Fibroblast of lung (primary cell): Measurements from ENCODE around the gene PPP1R3D. TPM values are rescaled to one million over a fixed set of nuclear protein-coding genes. Genes with fewer than 3 reads are reported as not detected.

Experiments used
- DNase-seq, 2 donors: peaks; one replicate each; pipeline versions ENCODE4 v3.0.0 to v3.0.0-alpha.2; 2010; ENCODE audit warnings: low read depth in 2 of 2
- H2AFZ ChIP-seq: 2 replicates; pipeline ENCODE4 v1.5.1; 2012; ENCODE audit warnings: low read length, control low read depth, inconsistent platforms
- H3K27ac ChIP-seq: 2 replicates; pipeline ENCODE4 v1.5.1; 2011; ENCODE audit warnings: low read length, control low read depth; ENCODE audit not compliant: insufficient read depth
- H3K27me3 ChIP-seq: 2 replicates; pipeline ENCODE4 v1.5.1; 2011; ENCODE audit warnings: mild to moderate bottlenecking, low read length; ENCODE audit not compliant: control insufficient read depth, insufficient read depth
- H3K36me3 ChIP-seq: 2 replicates; pipeline ENCODE4 v1.5.1; 2011; ENCODE audit warnings: low read length; ENCODE audit not compliant: control insufficient read depth, insufficient read depth
- H3K4me1 ChIP-seq: 2 replicates; pipeline ENCODE4 v1.5.1; 2011; ENCODE audit warnings: low read length; ENCODE audit not compliant: control insufficient read depth, insufficient read depth; ENCODE audit errors: extremely low read depth
- H3K4me2 ChIP-seq: 2 replicates; pipeline ENCODE4 v1.5.1; 2011; ENCODE audit warnings: low read length, control low read depth; ENCODE audit not compliant: insufficient read depth; ENCODE audit errors: extremely low read depth
- H3K4me3 ChIP-seq, 4 experiments: fragments of 200-600 bp in 1 of 4; sonication (generic) in 1 of 4; replicated peaks in 1 of 4; 2 replicates each; pipeline ENCODE4 v1.5.1; 2011 to 2016; ENCODE audit warnings: low read length in 4 of 4, low read depth in 3 of 4, mild to moderate bottlenecking in 3 of 4, control low read depth in 2 of 4, inconsistent platforms in 1 of 4, mixed read lengths in 1 of 4; ENCODE audit not compliant: insufficient read depth in 1 of 4; ENCODE audit errors: control extremely low read depth in 1 of 4
- H3K79me2 ChIP-seq: 2 replicates; pipeline ENCODE4 v1.5.1; 2012; ENCODE audit warnings: mild to moderate bottlenecking, low read length, inconsistent platforms; ENCODE audit not compliant: control insufficient read depth, insufficient read depth
- H3K9ac ChIP-seq: 2 replicates; pipeline ENCODE4 v1.5.1; 2011; ENCODE audit warnings: mild to moderate bottlenecking, low read length, control low read depth; ENCODE audit not compliant: insufficient read depth
- H3K9me3 ChIP-seq: 2 replicates; pipeline ENCODE4 v1.5.1; 2012; ENCODE audit warnings: low read depth, low read length; ENCODE audit not compliant: control insufficient read depth, insufficient read depth
- H4K20me1 ChIP-seq: 2 replicates; pipeline ENCODE4 v1.5.1; 2011; ENCODE audit warnings: low read length; ENCODE audit not compliant: control insufficient read depth, insufficient read depth; ENCODE audit errors: extremely low read depth
- CTCF ChIP-seq, 2 donors: IDR thresholded peaks in 1 of 2; conservative IDR thresholded peaks in 1 of 2; 1 replicate in 1 of 2; 2 replicates in 1 of 2; pipeline ENCODE4 v1.5.1; 2011 to 2012; ENCODE audit warnings: low read length in 2 of 2, control low read depth in 1 of 2, inconsistent platforms in 1 of 2, low read depth in 1 of 2, mild to moderate bottlenecking in 1 of 2
- EZH2 ChIP-seq: IDR thresholded peaks from 2 replicates; pipeline ENCODE4 v1.5.1; 2012; ENCODE audit warnings: low read length, control low read depth, mild to moderate bottlenecking; ENCODE audit errors: missing control alignments
- polyA plus RNA-seq, 2 donors: library from polyadenylated mRNA; depleted of rRNA in 1 of 2; stranded (reverse) in 1 of 2; unstranded in 1 of 2; fragments of >200 nt; gene quantifications; 2 replicates each; pipeline ENCODE4 v1.2.1, GENCODE V29; 2011 to 2012; ENCODE audit warnings: missing spikeins in 1 of 2
- total RNA-seq: library from RNA; depleted of rRNA; stranded (reverse); fragments of >200 nt; gene quantifications from 2 replicates; pipeline ENCODE4 v1.2.1, GENCODE V29; 2014

PPP1R3D gene
- total and polyA plus RNA-seq, 2 donors (not counting 1 experiment from before 2014, with no cell fraction given) = 2.6 to 7.4 TPM

- Histone ChIP-seq H4K20me1 (no peaks in the 10 kb centered on the region), H3K4me1 (no peaks in the 10 kb centered on the region), H3K27me3 (no peaks in the 10 kb centered on the region), H3K36me3 (no peaks in the 10 kb centered on the region), H3K27ac (no peak overlapping the region), H3K4me2 (no peak overlapping the region), H3K9ac (no peak overlapping the region), H3K9me3 (no peaks in the 10 kb centered on the region), H3K79me2 (no peaks in the 10 kb centered on the region), H3K4me3 (no peak overlapping the region), H2AFZ (no peak overlapping the region)
- no peak for TF ChIP-seq CTCF (conservative IDR thresholded peaks at IDR 0.05 in 1 of 2, IDR thresholded peaks at IDR 0.05 in 1 of 2; ENCODE audit: low read depth in 1 of 2, low read length in 2 of 2)
- TF ChIP-seq EZH2 = no peak
- no peak for DNase-seq
Measured at GRCh38 chr20:59948212-59948611, 8.1 kb upstream of the PPP1R3D start.

GRCh38 chr20:59947376-59947775 is 7.3 kb upstream of the PPP1R3D start:
- no peak overlapping the region for H3K9ac ChIP-seq
- H3K79me2 ChIP-seq = no peaks in the 10 kb centered on the region
- no peak overlapping the region for H3K4me2 ChIP-seq
- TF ChIP-seq CTCF (conservative IDR thresholded peaks at IDR 0.05 in 1 of 2, IDR thresholded peaks at IDR 0.05 in 1 of 2; ENCODE audit: low read depth in 1 of 2, low read length in 2 of 2) (no peak), EZH2 (no peak)
- no peaks in the 10 kb centered on the region for H3K9me3 ChIP-seq
- H3K4me3 ChIP-seq = no peak overlapping the region
- no peaks in the 10 kb centered on the region for H3K27me3 ChIP-seq
- no peaks in the 10 kb centered on the region for H3K36me3 ChIP-seq
- H2AFZ ChIP-seq = no peak overlapping the region
- H4K20me1 ChIP-seq = no peaks in the 10 kb centered on the region
- H3K27ac ChIP-seq = no peak overlapping the region
- no peak for DNase-seq
- H3K4me1 ChIP-seq = no peaks in the 10 kb centered on the region

- Histone ChIP-seq H3K4me1 (peaks cover 3% of the 10 kb centered on the region), H3K9me3 (no peaks in the 10 kb centered on the region), H3K4me2 (peak overlapping the region; percentile 33), H3K27me3 (no peaks in the 10 kb centered on the region), H4K20me1 (no peaks in the 10 kb centered on the region), H3K79me2 (no peaks in the 10 kb centered on the region), H3K27ac (no peak overlapping the region), H3K9ac (no peak overlapping the region), H2AFZ (no peak overlapping the region), H3K4me3 (no peak overlapping the region), H3K36me3 (no peaks in the 10 kb centered on the region)
- no peak for TF ChIP-seq CTCF (conservative IDR thresholded peaks at IDR 0.05 in 1 of 2, IDR thresholded peaks at IDR 0.05 in 1 of 2; ENCODE audit: low read depth in 1 of 2, low read length in 2 of 2)
- no peak for TF ChIP-seq EZH2
- DNase-seq = no peak
Measured at GRCh38 chr20:59945731-59946130, 5.6 kb upstream of the PPP1R3D start.
